Measurements from ENCODE around the gene MUC13. TPM values are rescaled to one million over a fixed set of nuclear protein-coding genes. Genes with fewer than 3 reads are reported as not detected.

Gene MUC13
- total and polyA plus RNA-seq, 9 of the 15 experiments (the other 6 are each of a cell fraction or from before 2014, with no cell fraction given): 0.09 TPM; not detected in 8

- TF ChIP-seq SNAPC5 (CRISPR knock-in tag; IDR thresholded peaks at IDR 0.05) (no peak), ZNF830 (CRISPR knock-in tag; IDR thresholded peaks at IDR 0.05) (no peak), SMARCC2 (IDR thresholded peaks at IDR 0.05; ENCODE audit: low read depth) (no peak), NFYB (IDR thresholded peaks at IDR 0.05; ENCODE audit: extremely low read depth, insufficient read length) (no peak), HOXB6 (CRISPR knock-in tag; IDR thresholded peaks at IDR 0.05; ENCODE audit: borderline replicate concordance) (no peak), HDAC1 (IDR thresholded peaks at IDR 0.05) (no peak), KLF16 (IDR thresholded peaks at IDR 0.05) (no peak), MTA2 (IDR thresholded peaks at IDR 0.05; ENCODE audit: low read depth) (no peak)
These were observed 46.6 kb downstream of the MUC13 start (continued) for GRCh38 chr3:124887932-124888298.

DNA sequence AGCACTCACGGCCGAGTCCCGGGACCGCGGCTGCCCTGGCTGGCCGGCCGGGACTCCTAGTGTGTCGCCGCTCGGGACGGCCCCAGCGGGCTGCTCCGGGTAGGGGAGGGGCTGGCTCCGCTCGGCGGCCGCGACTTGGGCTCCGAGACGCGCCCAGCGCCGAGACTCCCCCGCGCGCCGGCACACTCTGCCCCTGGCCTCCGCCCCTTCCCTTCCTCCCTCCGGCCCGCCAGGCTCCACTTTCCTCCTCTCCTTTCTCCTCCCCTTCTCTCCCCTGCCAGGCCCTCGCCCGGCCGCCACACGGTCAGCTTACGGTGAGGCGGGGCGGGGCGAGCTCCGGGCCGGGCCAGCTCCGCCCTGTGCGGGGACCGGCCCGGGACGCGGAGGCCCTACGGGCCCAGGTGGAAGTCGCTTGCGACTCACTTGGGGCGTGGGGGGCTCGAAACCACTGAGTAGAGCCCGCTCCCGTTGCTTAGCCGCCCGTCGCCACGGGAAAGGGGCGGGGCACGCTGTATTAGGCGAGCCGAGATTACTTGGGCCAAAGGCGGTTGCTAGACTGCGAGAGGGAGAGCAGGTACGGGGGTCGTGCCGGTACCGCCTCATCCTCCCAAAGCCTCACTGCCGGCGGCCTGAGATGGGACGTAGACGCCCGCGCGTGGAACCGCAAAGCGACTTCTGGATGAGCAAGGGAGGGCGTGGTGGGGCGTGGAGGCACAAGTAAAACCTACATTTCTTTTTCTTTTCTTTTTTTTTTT lies 47.2 kb downstream of the MUC13 start, which contains the start of gene ITGB5:
TSS of gene ITGB5 (minus strand) at position 189 of the 755 bp plus-strand sequence. CDS start 365 bp downstream, outside the sequence.
- 10% methylated on average over 10 of the region's 78 CpGs for WGBS (ENCODE audit: insufficient coverage, low coverage, missing lambda C conversion rate)
- H3K9me1 ChIP-seq (ENCODE audit: control insufficient read depth, insufficient read depth, low read length): no peaks in the 10 kb centered on the region
- H3K27ac ChIP-seq (ENCODE audit: extremely low read depth, low read depth, low read length): peak within 1 kb of the TSS; percentile 52; the same call in 2 of the 3 replicates
- no peaks in the 10 kb centered on the region; a peak in 1 of 5 replicates for H3K27me3 ChIP-seq (ENCODE audit: control insufficient read depth in 2 of 2, insufficient read depth in 2 of 2, low read length in 2 of 2)
- no TSS peak for BruUV-seq (replicated peaks)
- peak; percentile 88 for ATAC-seq
- POLR2A ChIA-PET: interaction anchor here (0.7 kb wide), 1 partner anchor 25 kb away, joined by 4 read pairs; no protein-coding TSS in a partner anchor
- FAIRE-seq: peak; percentile 37
- H3K9me3 ChIP-seq (replicated peaks; ENCODE audit: control insufficient read depth, insufficient read depth, low read depth, low read length): no peaks in the 10 kb centered on the region
- in situ Hi-C loops (cut with MboI) (no loop called here), intact Hi-C loops (cut with micrococcal nuclease) (loop anchor here (5.0 to 10.0 kb wide), 2 partner anchors 53 to 115 kb away; no protein-coding TSS in a partner anchor)
- H3K9ac ChIP-seq (ENCODE audit: insufficient read depth in 1 of 2, low read depth in 2 of 2, low read length in 2 of 2): peak within 1 kb of the TSS; percentile 62 to 91; a peak in 3 of 4 replicates
- no peaks in the 10 kb centered on the region for H3K36me3 ChIP-seq (ENCODE audit: control insufficient read depth, insufficient read depth, low read length)
- H3K79me2 ChIP-seq (ENCODE audit: control insufficient read depth, insufficient read depth, low read length): peaks cover 12% of the 10 kb centered on the region; the same call in 2 of the 3 replicates
- H3K4me3 ChIP-seq: peak within 1 kb of the TSS; percentile 60
- peak; percentile 74 to 80 (median 78) for DNase-seq (ENCODE audit: extremely low read depth in 1 of 4, low spot score in 3 of 4)
- peaks cover 18 to 22% of the 10 kb centered on the region in 2 experiments; a peak in 4 of 5 replicates for H3K4me1 ChIP-seq (replicated peaks in 1 of 2; ENCODE audit: control insufficient read depth in 2 of 2, insufficient read depth in 2 of 2, low read length in 2 of 2)
- peak within 1 kb of the TSS; percentile 79 for H2AFZ ChIP-seq (ENCODE audit: low read depth, low read length)
- H3K4me2 ChIP-seq (ENCODE audit: insufficient read depth, low read length): peak within 1 kb of the TSS; percentile 78
- no peaks in the 10 kb centered on the region for H4K20me1 ChIP-seq (replicated peaks; ENCODE audit: control insufficient read depth, insufficient read depth, low read length)
- CTCF ChIA-PET (ENCODE audit: low intra/inter-chr PET ratio): no interaction called here
- TF ChIP-seq RBM17 (IDR thresholded peaks at IDR 0.05; ENCODE audit: borderline replicate concordance, low read depth, low read length): no peak
- TF ChIP-seq THRAP3 (IDR thresholded peaks at IDR 0.05; ENCODE audit: borderline replicate concordance): no peak
- no peak for TF ChIP-seq ZEB2 (IDR thresholded peaks at IDR 0.05)
- TF ChIP-seq PURB (CRISPR knock-in tag; IDR thresholded peaks at IDR 0.05; ENCODE audit: low read depth): no peak
- TF ChIP-seq SAFB2 (IDR thresholded peaks at IDR 0.05; ENCODE audit: borderline replicate concordance, low read depth, low read length, severe bottlenecking): no peak
- TF ChIP-seq DIDO1 (tag; IDR thresholded peaks at IDR 0.05; ENCODE audit: low read depth): no peak
- no peak for TF ChIP-seq SIRT6 (IDR thresholded peaks at IDR 0.05; ENCODE audit: low read depth, low read length)
- no peak for TF ChIP-seq ZNF217 (CRISPR knock-in tag; IDR thresholded peaks at IDR 0.05)
- TF ChIP-seq GTF2A2 (tag; IDR thresholded peaks at IDR 0.05): no peak
- TF ChIP-seq CBFB (CRISPR knock-in tag; IDR thresholded peaks at IDR 0.05): no peak
- TF ChIP-seq POLR2A (conservative IDR thresholded peaks at IDR 0.05): peak; percentile 67
- TF ChIP-seq MTA2 (IDR thresholded peaks at IDR 0.05; ENCODE audit: low read depth): no peak
- TF ChIP-seq, protein P1, sequence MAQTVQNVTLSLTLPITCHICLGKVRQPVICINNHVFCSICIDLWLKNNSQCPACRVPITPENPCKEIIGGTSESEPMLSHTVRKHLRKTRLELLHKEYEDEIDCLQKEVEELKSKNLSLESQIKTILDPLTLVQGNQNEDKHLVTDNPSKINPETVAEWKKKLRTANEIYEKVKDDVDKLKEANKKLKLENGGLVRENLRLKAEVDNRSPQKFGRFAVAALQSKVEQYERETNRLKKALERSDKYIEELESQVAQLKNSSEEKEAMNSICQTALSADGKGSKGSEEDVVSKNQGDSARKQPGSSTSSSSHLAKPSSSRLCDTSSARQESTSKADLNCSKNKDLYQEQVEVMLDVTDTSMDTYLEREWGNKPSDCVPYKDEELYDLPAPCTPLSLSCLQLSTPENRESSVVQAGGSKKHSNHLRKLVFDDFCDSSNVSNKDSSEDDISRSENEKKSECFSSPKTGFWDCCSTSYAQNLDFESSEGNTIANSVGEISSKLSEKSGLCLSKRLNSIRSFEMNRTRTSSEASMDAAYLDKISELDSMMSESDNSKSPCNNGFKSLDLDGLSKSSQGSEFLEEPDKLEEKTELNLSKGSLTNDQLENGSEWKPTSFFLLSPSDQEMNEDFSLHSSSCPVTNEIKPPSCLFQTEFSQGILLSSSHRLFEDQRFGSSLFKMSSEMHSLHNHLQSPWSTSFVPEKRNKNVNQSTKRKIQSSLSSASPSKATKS (CRISPR knock-in tag; IDR thresholded peaks at IDR 0.05): no peak
- TF ChIP-seq HDAC1 (IDR thresholded peaks at IDR 0.05): peak in 1 of 2 experiments; percentile 52; a peak in 1 of 4 replicates
- TF ChIP-seq NR2C1 (IDR thresholded peaks at IDR 0.05): no peak
- TF ChIP-seq NR2C1 (tag; IDR thresholded peaks at IDR 0.05): no peak

Data from K562 (cell line).